HepG2 (cell line): ENCODE measurements around the gene SYT17. TPM values are rescaled to one million over a fixed set of nuclear protein-coding genes. Genes with fewer than 3 reads are reported as not detected.

Source experiments
- ATAC-seq: fragments of 200-7000 bp; cut with Tn5 transposase; 3 replicates; pipeline ENCODE4 v1.9.1; 2020; ENCODE audit warnings: mild to moderate bottlenecking, moderate library complexity
- BruUV-seq: library from RNA; stranded (reverse); fragments of 400-500 nt; replicated peaks from 2 replicates; lab custom pipeline; 2021; lab: Mats Ljungman, UMichigan
- CTCF ChIA-PET: fragments of 300-600 bp; formaldehyde crosslinking; extraction: SDS; loops from one replicate; lab custom pipeline; 2021; ENCODE audit warnings: low total read pairs, inconsistent platforms, low intra/inter-chr PET ratio; lab: Yijun Ruan, JAX
- POLR2A ChIA-PET: fragments of 350-600 bp; sonication (Branson Sonifier 250); formaldehyde crosslinking; loops from one replicate; lab custom pipeline; 2020; ENCODE audit warnings: antibody characterized with exemption, inconsistent platforms; lab: Yijun Ruan, JAX
- DNase-seq: peaks from one replicate; pipeline ENCODE4 v3.0.0-alpha.2; 2015; ENCODE audit warnings: low spot score
- FAIRE-seq: peaks from 3 replicates; lab custom pipeline; 2011; peaks lifted over from hg19 to GRCh38; lab: Jason Lieb, UNC
- H2AFZ ChIP-seq: one replicate; pipeline ENCODE4 v1.6.1; 2011; ENCODE audit warnings: low read length, inconsistent platforms
- H3K27ac ChIP-seq: fragments of 300-600 bp; 3 replicates; pipeline ENCODE4 v1.8.0; 2011; ENCODE audit warnings: mixed run types, mild to moderate bottlenecking, mixed read lengths, low read length, inconsistent platforms; ENCODE audit not compliant: insufficient read depth; ENCODE audit errors: extremely low read length
- H3K27me3 ChIP-seq, 2 experiments: fragments of 200-600 bp in 1 of 2; 2 replicates in 1 of 2; 3 replicates in 1 of 2; pipeline versions ENCODE4 v1.6.0 to v1.8.0; 2011; ENCODE audit warnings: low read length in 2 of 2, mild to moderate bottlenecking in 2 of 2, moderate library complexity in 2 of 2, inconsistent platforms in 1 of 2; ENCODE audit not compliant: insufficient read depth in 2 of 2, control insufficient read depth in 1 of 2
- H3K36me3 ChIP-seq, 2 experiments: fragments of 200-600 bp in 1 of 2; replicated peaks in 1 of 2; 2 replicates in 1 of 2; 3 replicates in 1 of 2; pipeline versions ENCODE4 v1.5.1 to v1.8.0; 2011; ENCODE audit warnings: low read length in 2 of 2, inconsistent platforms in 1 of 2; ENCODE audit not compliant: insufficient read depth in 2 of 2, control insufficient read depth in 1 of 2
- H3K4me1 ChIP-seq: 2 replicates; pipeline ENCODE4 v1.5.1; 2012; ENCODE audit warnings: low read length, inconsistent platforms; ENCODE audit not compliant: insufficient read depth
- H3K4me2 ChIP-seq: 2 replicates; pipeline ENCODE4 v1.6.0; 2011; ENCODE audit warnings: low read depth, low read length, inconsistent platforms
- H3K4me3 ChIP-seq, 3 experiments: fragments of 200-600 bp in 1 of 3; sonication (generic), shearing (Covaris generic) in 1 of 3; replicated peaks in 1 of 3; 2 replicates each; pipeline ENCODE4 v1.5.1; 2011 to 2016; ENCODE audit warnings: low read length in 3 of 3, inconsistent platforms in 2 of 3, low read depth in 2 of 3, mild to moderate bottlenecking in 2 of 3, control low read depth in 1 of 3, mixed read lengths in 1 of 3; ENCODE audit not compliant: insufficient read depth in 1 of 3
- H3K79me2 ChIP-seq: one replicate; pipeline ENCODE4 v1.6.1; 2011; ENCODE audit warnings: low read length, inconsistent platforms; ENCODE audit not compliant: insufficient read depth
- H3K9ac ChIP-seq: 2 replicates; pipeline ENCODE4 v1.6.0; 2011; ENCODE audit warnings: mild to moderate bottlenecking, low read depth, low read length, inconsistent platforms; ENCODE audit not compliant: insufficient read depth
- H3K9me3 ChIP-seq: 2 replicates; pipeline ENCODE4 v1.5.1; 2012; ENCODE audit warnings: mild to moderate bottlenecking, low read length
- H4K20me1 ChIP-seq: 2 replicates; pipeline ENCODE4 v1.6.0; 2011; ENCODE audit warnings: inconsistent platforms, mild to moderate bottlenecking, low read length, moderate library complexity; ENCODE audit not compliant: insufficient read depth
- AKAP8 ChIP-seq: sonication (generic); formaldehyde crosslinking; IDR thresholded peaks from 2 replicates; pipeline ENCODE4 v1.5.1; 2020; ENCODE audit warnings: mild to moderate bottlenecking, missing genetic modification reagents
- ARNT ChIP-seq: fragments of 450-650 bp; IDR thresholded peaks from 2 replicates; pipeline ENCODE4 v1.6.1; 2017
- ASH2L ChIP-seq: fragments of 300-600, 200-600 bp; sonication (generic); IDR thresholded peaks from 2 replicates; pipeline ENCODE4 v1.7.0; 2017; ENCODE audit warnings: low read depth, mild to moderate bottlenecking, moderate library complexity, mixed read lengths, low read length; ENCODE audit not compliant: insufficient read length
- CCDC6 ChIP-seq: sonication (generic); formaldehyde crosslinking; IDR thresholded peaks from 2 replicates; pipeline ENCODE4 v1.8.1; 2022; ENCODE audit warnings: mild to moderate bottlenecking, missing genetic modification reagents, moderate library complexity
- DDIT3 ChIP-seq: sonication (generic); formaldehyde crosslinking; IDR thresholded peaks from 2 replicates; pipeline ENCODE4 v1.4.0; 2020; ENCODE audit warnings: mild to moderate bottlenecking, missing genetic modification reagents
- GFI1 ChIP-seq: sonication (generic); formaldehyde crosslinking; IDR thresholded peaks from 2 replicates; pipeline ENCODE4 v1.5.0; 2020; ENCODE audit warnings: missing genetic modification reagents, mild to moderate bottlenecking, borderline replicate concordance
- NFE2L2 ChIP-seq: fragments of 150-350 bp; IDR thresholded peaks from 2 replicates; pipeline ENCODE4 v1.6.1; 2014; ENCODE audit warnings: low read length
- PPARG ChIP-seq: conservative IDR thresholded peaks from 2 replicates; pipeline ENCODE4 v1.6.1; 2016; ENCODE audit warnings: missing biosample characterization, missing genetic modification reagents
- REPIN1 ChIP-seq: sonication (generic); formaldehyde crosslinking; IDR thresholded peaks from 2 replicates; pipeline ENCODE4 v1.8.0; 2022; ENCODE audit warnings: missing genetic modification reagents, low read depth, mild to moderate bottlenecking, borderline replicate concordance
- ZMAT5 ChIP-seq: sonication (generic); formaldehyde crosslinking; IDR thresholded peaks from 2 replicates; pipeline ENCODE4 v1.5.0; 2020; ENCODE audit warnings: mild to moderate bottlenecking, low read depth, missing genetic modification reagents, borderline replicate concordance
- ZNF232 ChIP-seq: sonication (generic); formaldehyde crosslinking; IDR thresholded peaks from 2 replicates; pipeline ENCODE4 v1.4.0; 2020; ENCODE audit warnings: missing genetic modification reagents, borderline replicate concordance
- ZNF580 ChIP-seq: IDR thresholded peaks from 2 replicates; pipeline ENCODE4 v1.6.1; 2016; ENCODE audit warnings: low read depth, borderline replicate concordance
- ZNF619 ChIP-seq: sonication (generic); formaldehyde crosslinking; IDR thresholded peaks from 2 replicates; pipeline ENCODE4 v1.4.0; 2020; ENCODE audit warnings: mild to moderate bottlenecking, missing genetic modification reagents
- ZNF691 ChIP-seq: sonication (generic); formaldehyde crosslinking; IDR thresholded peaks from 2 replicates; pipeline ENCODE4 v1.4.0; 2020; ENCODE audit warnings: missing genetic modification reagents, low read depth, mild to moderate bottlenecking, borderline replicate concordance
- WGBS: methylation state at CpG from one replicate; pipeline ENCODE4 v1.1.6; 2017; ENCODE audit warnings: low lambda C conversion rate; 5-methylcytosine and 5-hydroxymethylcytosine counted together
- in situ Hi-C: cut with HindIII; loops from 2 replicates; pipeline ENCODE4 v1.10.0; 2017; ENCODE audit warnings: low pct_unique_long_range_greater_than_20kb; ENCODE audit not compliant: extremely low pct_ligation_motif_present
- intact Hi-C: fragments of 100-400 bp; cut with micrococcal nuclease; formaldehyde crosslinking; loops from one replicate; pipeline ENCODE4 v1.10.0; 2022; ENCODE audit not compliant: unreplicated experiment
- polyA plus RNA-seq, 8 experiments: library from polyadenylated mRNA; depleted of rRNA in 3 of 8; stranded (reverse) in 7 of 8; unstranded in 1 of 8; fragments of >200 nt; fragmentation: Illumina TruSeq in 4 of 8; extraction: Trizol in 4 of 8; gene quantifications; 2 replicates each; pipeline versions ENCODE4 v1.2.1 to v1.2.3, GENCODE V29; 2011 to 2016; ENCODE audit warnings: low read depth in 4 of 8, missing spikeins in 1 of 8, mixed read lengths in 1 of 8; ENCODE audit not compliant: insufficient read depth in 1 of 8
- total RNA-seq, 5 experiments: library from RNA; depleted of rRNA; stranded (reverse); fragments of >200 nt; fragmentation: Illumina TruSeq; extraction: Trizol; gene quantifications; 2 replicates each; pipeline ENCODE4 v1.2.3, GENCODE V29; 2016; ENCODE audit warnings: low read depth in 1 of 5

Gene SYT17
- total and polyA plus RNA-seq, 2 of the 13 experiments (the other 11 are each of a cell fraction or from before 2014, with no cell fraction given): 0.44 TPM; not detected in 1

- H3K79me2 ChIP-seq: no peaks in the 10 kb centered on the region
- POLR2A ChIA-PET: no interaction called here
- no peak for DNase-seq
- H3K4me2 ChIP-seq: no peak overlapping the region
- 22% methylated on average over 5 of the region's 5 CpGs for WGBS
- TF ChIP-seq PPARG (CRISPR knock-in tag) (no peak), ZNF691 (CRISPR knock-in tag) (no peak), ASH2L (no peak), ZNF580 (CRISPR knock-in tag) (no peak), ZMAT5 (CRISPR knock-in tag) (no peak), NFE2L2 (no peak), GFI1 (CRISPR knock-in tag) (no peak), ZNF619 (no peak), ZNF232 (CRISPR knock-in tag) (no peak), DDIT3 (CRISPR knock-in tag) (no peak), CCDC6 (CRISPR knock-in tag) (no peak), AKAP8 (CRISPR knock-in tag) (no peak), ARNT (no peak), REPIN1 (no peak)
- TF ChIP-seq, all 625 proteins: peak for 0
- Histone ChIP-seq H3K4me1 (peaks cover 7% of the 10 kb centered on the region), H3K9me3 (no peaks in the 10 kb centered on the region), H3K9ac (no peak overlapping the region), H3K27me3 (peaks cover 11 to 40% of the 10 kb centered on the region in 2 experiments; a peak in 4 of 5 replicates), H3K36me3 (no peaks in the 10 kb centered on the region), H4K20me1 (no peaks in the 10 kb centered on the region), H3K4me3 (no peak overlapping the region), H3K27ac (no peak overlapping the region), H2AFZ (no peak overlapping the region)
- BruUV-seq: no TSS peak
- in situ Hi-C loops (no loop called here), intact Hi-C loops (loop anchor here (5.0 kb wide), 1 partner anchor 212 kb away; no protein-coding TSS in a partner anchor)
- CTCF ChIA-PET: no interaction called here
- ATAC-seq (no peak), FAIRE-seq (no peak)
Measured at GRCh38 chr16:19165101-19165500, 2.9 kb upstream of the SYT17 start.
